Body of pancreas (tissue), 4 donors: ENCODE results near the gene KIT. TPM values are rescaled to one million over a fixed set of nuclear protein-coding genes. Genes with fewer than 3 reads are reported as not detected.

Experiments
- ATAC-seq: fragments of 150-250 bp; one replicate; pipeline ENCODE4 v1.9.1; 2016
- DNase-seq, 4 donors: peaks; one replicate each; pipeline ENCODE4 v3.0.0-alpha.2; 2019
- H3K27ac ChIP-seq, 4 donors: fragments of 200-600 bp; sonication (generic); 1 replicate in 3 of 4; 2 replicates in 1 of 4; pipeline versions ENCODE4 v1.5.1 to v1.6.1; 2016 to 2019; ENCODE audit warnings: mild to moderate bottlenecking in 1 of 4, mixed read lengths in 1 of 4, moderate library complexity in 1 of 4
- H3K27me3 ChIP-seq, 2 donors: fragments of 200-600 bp; sonication (generic); one replicate each; pipeline ENCODE4 v1.6.0; 2016; ENCODE audit warnings: mild to moderate bottlenecking in 1 of 2
- H3K36me3 ChIP-seq, 2 donors: fragments of 200-600 bp; sonication (generic); replicated peaks in 1 of 2; 2 replicates each; pipeline ENCODE4 v1.5.1; 2016; ENCODE audit warnings: low read depth in 2 of 2; ENCODE audit not compliant: insufficient read depth in 1 of 2
- H3K4me1 ChIP-seq: fragments of 200-600 bp; sonication (generic); one replicate; pipeline ENCODE4 v1.6.0; 2016
- H3K4me3 ChIP-seq, 2 donors: fragments of 200-600 bp; sonication (generic); 1 replicate in 1 of 2; 2 replicates in 1 of 2; pipeline ENCODE4 v1.5.1; 2016 to 2019
- H3K9me3 ChIP-seq, 3 donors: fragments of 200-600 bp; sonication (generic); 1 replicate in 2 of 3; 2 replicates in 1 of 3; pipeline ENCODE4 v1.5.1; 2016
- CTCF ChIP-seq, 7 experiments: fragments of 450-650 bp in 4 of 7; fragments of 200-600 bp in 3 of 7; sonication (generic) in 3 of 7; IDR thresholded peaks; one replicate each; pipeline ENCODE4 v1.5.1; 2016 to 2019; ENCODE audit warnings: antibody characterized with exemption in 7 of 7
- POLR2A ChIP-seq, 3 donors: fragments of 450-650 bp; IDR thresholded peaks; one replicate each; pipeline ENCODE4 v1.6.1; 2016; ENCODE audit warnings: antibody characterized with exemption in 3 of 3, mild to moderate bottlenecking in 2 of 3
- WGBS, 2 donors: methylation state at CpG; one replicate each; pipeline ENCODE4 v1.1.5; 2017; 5-methylcytosine and 5-hydroxymethylcytosine counted together
- intact Hi-C: fragments of 100-400 bp; cut with DNase I; formaldehyde crosslinking; loops from one replicate; pipeline ENCODE4 v1.15.1; 2023
- total RNA-seq, 2 donors: library from RNA; depleted of rRNA; stranded (reverse); fragments of >200 nt; gene quantifications; one replicate each; pipeline ENCODE4 v1.1.0, GENCODE V29; 2016

Gene KIT
- total RNA-seq, 2 donors from 2014 or later = 2.1 to 4.0 TPM

- no peaks in the 10 kb centered on the region for H3K4me1 ChIP-seq
- H3K4me3 ChIP-seq = no peak overlapping the region
- DNase-seq (no peak), ATAC-seq (no peak)
- no peaks in the 10 kb centered on the region for H3K27me3 ChIP-seq
- H3K27ac ChIP-seq = no peak overlapping the region
- no peak for TF ChIP-seq CTCF (IDR thresholded peaks at IDR 0.05)
- TF ChIP-seq POLR2A (IDR thresholded peaks at IDR 0.05) = no peak
- H3K36me3 ChIP-seq = no peaks in the 10 kb centered on the region
- WGBS, 2 donors = 29 to 50% methylated on average over 1 of the region's 1 CpG
- H3K9me3 ChIP-seq = no peaks in the 10 kb centered on the region
- intact Hi-C loops = no loop called here
Observed at GRCh38 chr4:54729256-54729655, 71.5 kb downstream of the KIT start.

GRCh38 chr4:54730581-54730980 is 72.8 kb downstream of the KIT start:
- Histone ChIP-seq H3K4me3 (no peak overlapping the region), H3K27ac (no peak overlapping the region), H3K4me1 (no peaks in the 10 kb centered on the region), H3K36me3 (no peaks in the 10 kb centered on the region), H3K27me3 (no peaks in the 10 kb centered on the region), H3K9me3 (no peaks in the 10 kb centered on the region)
- 55 to 74% methylated on average over 3 of the region's 3 CpGs for WGBS, 2 donors
- intact Hi-C loops = no loop called here
- DNase-seq (no peak), ATAC-seq (no peak)
- TF ChIP-seq CTCF (IDR thresholded peaks at IDR 0.05) = no peak
- TF ChIP-seq POLR2A (IDR thresholded peaks at IDR 0.05) = no peak

GRCh38 chr4:54731552-54731951 is 73.8 kb downstream of the KIT start:
- Histone ChIP-seq H3K27me3 (no peaks in the 10 kb centered on the region), H3K4me3 (no peak overlapping the region), H3K9me3 (no peaks in the 10 kb centered on the region), H3K36me3 (no peaks in the 10 kb centered on the region), H3K27ac (no peak overlapping the region), H3K4me1 (no peaks in the 10 kb centered on the region)
- intact Hi-C loops = no loop called here
- DNase-seq = no peak
- WGBS, 2 donors = 64 to 70% methylated on average over 3 of the region's 3 CpGs
- TF ChIP-seq POLR2A (IDR thresholded peaks at IDR 0.05) (no peak), CTCF (IDR thresholded peaks at IDR 0.05) (no peak)
- ATAC-seq = no peak

- WGBS, 2 donors = 57 to 61% methylated on average over 1 of the region's 1 CpG
Observed at GRCh38 chr4:54731976-54732375, 74.2 kb downstream of the KIT start.

More at GRCh38 chr4:54731976-54732375, 74.2 kb downstream of the KIT start:
- intact Hi-C loops = no loop called here
- DNase-seq = no peak
- H3K9me3 ChIP-seq = no peaks in the 10 kb centered on the region
- TF ChIP-seq POLR2A (IDR thresholded peaks at IDR 0.05) (no peak), CTCF (IDR thresholded peaks at IDR 0.05) (no peak)
- ATAC-seq = no peak
- H3K27ac ChIP-seq = no peak overlapping the region
- H3K4me1 ChIP-seq = no peaks in the 10 kb centered on the region
- H3K27me3 ChIP-seq = no peaks in the 10 kb centered on the region
- H3K4me3 ChIP-seq = no peak overlapping the region
- H3K36me3 ChIP-seq = no peaks in the 10 kb centered on the region
